NOMO-1 treated with DMSO at 0.1 percent for 48 hours (cell line): ENCODE data around the gene EVX2.

Source experiments
- DNase-seq: peaks from one replicate; lab custom pipeline; 2025; ENCODE audit not compliant: unreplicated experiment; lab: John Stamatoyannopoulos, UW

The EVX2 gene

GRCh38 chr2:176122052-176122682 lies 38.4 kb upstream of the EVX2 start:
- DNase-seq: no peak

GRCh38 chr2:176121190-176122051 lies 37.7 kb upstream of the EVX2 start:
- no peak for DNase-seq

- no peak for DNase-seq
Measured at GRCh38 chr2:176120364-176121189, 36.8 kb upstream of the EVX2 start.

GRCh38 chr2:176118601-176119339 lies 35.0 kb upstream of the EVX2 start:
- DNase-seq: peak; percentile 23

GRCh38 chr2:176117823-176118371 lies 34.1 kb upstream of the EVX2 start:
- DNase-seq: no peak

GRCh38 chr2:176117162-176117822 lies 33.5 kb upstream of the EVX2 start:
- DNase-seq: no peak

GRCh38 chr2:176115883-176116813 lies 32.4 kb upstream of the EVX2 start, which contains the start of gene HOXD10:
TSS of gene HOXD10 (plus strand) at chr2:176116778. CDS start at chr2:176116834, 56 bp downstream.
- DNase-seq: no peak

- no peak for DNase-seq
Measured at GRCh38 chr2:176114930-176115625, 31.3 kb upstream of the EVX2 start.

GRCh38 chr2:176114120-176114929 lies 30.6 kb upstream of the EVX2 start:
- DNase-seq: no peak

- no peak for DNase-seq
Measured at GRCh38 chr2:176112375-176113302, 28.9 kb upstream of the EVX2 start.

- no peak for DNase-seq
Measured at GRCh38 chr2:176111846-176112374, 28.1 kb upstream of the EVX2 start.

- no peak for DNase-seq
Measured at GRCh38 chr2:176111309-176111663, 27.5 kb upstream of the EVX2 start.

GRCh38 chr2:176110415-176111308 lies 26.9 kb upstream of the EVX2 start:
- DNase-seq: no peak

GRCh38 chr2:176109946-176110345 lies 26.2 kb upstream of the EVX2 start:
- DNase-seq: no peak

- DNase-seq: no peak
Measured at GRCh38 chr2:176109192-176109901, 25.6 kb upstream of the EVX2 start.
